ENCODE measurements around the gene JADE2.
"Not testable (repeated sequence)": the region's sequence is repeated elsewhere in the genome, so short reads cannot be mapped to it uniquely, and the experiment has no call there.

Gene JADE2

GRCh38 chr5:134594797-134595457 is 69.5 kb downstream of the JADE2 start:
- DNase-seq: peak; percentile 67

GRCh38 chr5:134595458-134595838 is 70.0 kb downstream of the JADE2 start:
- DNase-seq: no peak

- DNase-seq: not testable (repeated sequence)
Measured at GRCh38 chr5:134599820-134600219, 74.3 kb downstream of the JADE2 start.

GRCh38 chr5:134600600-134600999 is 75.1 kb downstream of the JADE2 start:
- no peak for DNase-seq

GRCh38 chr5:134603059-134603458 is 77.6 kb downstream of the JADE2 start:
- no peak for DNase-seq

GRCh38 chr5:134604908-134605307 is 79.4 kb downstream of the JADE2 start:
- DNase-seq: no peak

- DNase-seq: no peak
Measured at GRCh38 chr5:134606726-134607125, 81.3 kb downstream of the JADE2 start.

- no peak for DNase-seq
Measured at GRCh38 chr5:134608555-134608954, 83.1 kb downstream of the JADE2 start.

- no peak for DNase-seq
Measured at GRCh38 chr5:134609232-134609851, 83.9 kb downstream of the JADE2 start.

- DNase-seq: no peak
Measured at GRCh38 chr5:134610725-134611124, 85.3 kb downstream of the JADE2 start.

GRCh38 chr5:134611515-134611914 is 86.0 kb downstream of the JADE2 start:
- peak; percentile 6 for DNase-seq

GRCh38 chr5:134614450-134615085 is 89.1 kb downstream of the JADE2 start:
- DNase-seq: no peak

GRCh38 chr5:134620634-134621033 is 95.2 kb downstream of the JADE2 start:
- DNase-seq: no peak

- no peak for DNase-seq
Measured at GRCh38 chr5:134625559-134625958, 100.1 kb downstream of the JADE2 start.

- DNase-seq: no peak
Measured at GRCh38 chr5:134626369-134627014, 101.0 kb downstream of the JADE2 start.
